ENCODE measurements around the gene KRTAP3-1. TPM values are rescaled to one million over a fixed set of nuclear protein-coding genes. Genes with fewer than 3 reads are reported as not detected.

KRTAP3-1 gene
- total and polyA plus RNA-seq, 10 of the 15 experiments (the other 5 are each of a cell fraction or from before 2014, with no cell fraction given), result not detected

DNA sequence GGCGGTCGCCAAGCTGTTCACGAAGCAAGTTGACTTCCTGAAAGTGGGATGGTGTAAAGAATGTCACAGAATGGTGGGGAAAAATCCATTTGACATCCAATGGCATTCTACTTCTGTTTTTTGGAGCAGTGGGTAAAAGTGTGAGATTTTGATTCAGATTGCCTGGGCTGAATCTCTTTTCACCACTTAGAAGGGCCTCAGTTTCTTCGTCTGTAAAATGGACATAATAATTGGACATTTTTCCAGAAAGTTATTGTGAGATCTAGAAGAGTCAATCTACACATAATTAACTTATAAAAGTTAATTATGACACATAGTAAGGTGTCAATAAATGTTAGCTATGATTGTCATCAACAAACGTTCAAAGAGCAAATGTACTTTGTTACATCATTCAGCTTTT lies 27.8 kb downstream of the KRTAP3-1 start (continued):
- TF ChIP-seq CUX1 (IDR thresholded peaks at IDR 0.05; ENCODE audit: insufficient replicate concordance, low read depth, low read length), result no peak
- TF ChIP-seq ZNF274 (IDR thresholded peaks at IDR 0.05; ENCODE audit: insufficient read depth, insufficient read length), result no peak
- TF ChIP-seq MYB (IDR thresholded peaks at IDR 0.05; ENCODE audit: borderline replicate concordance, low read depth, low read length), result no peak
- TF ChIP-seq HDAC6 (IDR thresholded peaks at IDR 0.05; ENCODE audit: unreplicated experiment), result no peak
- no peak for TF ChIP-seq SIX5 (IDR thresholded peaks at IDR 0.05; ENCODE audit: low read depth, low read length, severe bottlenecking)

DNA sequence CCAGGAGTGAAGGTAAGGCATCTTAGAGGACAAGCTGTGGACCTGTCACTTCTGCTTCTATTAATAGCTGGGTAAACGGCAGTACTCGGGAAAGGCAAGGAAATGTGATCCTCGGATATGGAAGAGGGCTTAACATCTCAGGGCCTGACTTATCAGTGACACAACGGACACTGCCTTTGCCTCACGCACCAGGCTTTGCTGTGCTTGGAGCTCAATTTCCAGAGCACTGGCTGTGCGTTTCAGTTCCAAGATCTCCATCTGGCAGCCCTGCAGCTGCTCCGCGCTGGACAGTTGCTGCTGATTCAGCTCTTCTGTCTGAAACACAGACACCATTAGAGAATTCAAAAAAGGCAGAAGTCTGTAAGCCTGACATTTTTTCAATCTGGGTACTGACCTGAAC lies 28.3 kb downstream of the KRTAP3-1 start:
- CTCF ChIA-PET, result no interaction called here
- no peak for TF ChIP-seq CBX3 (IDR thresholded peaks at IDR 0.05; ENCODE audit: borderline replicate concordance, low read depth)
- no peak for TF ChIP-seq JUND (IDR thresholded peaks at IDR 0.05; ENCODE audit: low read depth, low read length)
- TF ChIP-seq PBX3 (IDR thresholded peaks at IDR 0.05; ENCODE audit: insufficient replicate concordance, low read depth, low read length), result no peak
- no peak for TF ChIP-seq MEF2B (IDR thresholded peaks at IDR 0.05; ENCODE audit: partially characterized antibody, poor library complexity, severe bottlenecking)
- TF ChIP-seq SUZ12 (IDR thresholded peaks at IDR 0.05; ENCODE audit: unreplicated experiment), result no peak
- TF ChIP-seq MXI1 (IDR thresholded peaks at IDR 0.05; ENCODE audit: low read depth, low read length), result no peak
- TF ChIP-seq NRF1 (conservative IDR thresholded peaks at IDR 0.05; ENCODE audit: low read depth, low read length), result no peak
- no peak for TF ChIP-seq NR2F1 (conservative IDR thresholded peaks at IDR 0.05)
- TF ChIP-seq PRDM15 (CRISPR knock-in tag; IDR thresholded peaks at IDR 0.05), result no peak

More for the DNA sequence above, 28.3 kb downstream of the KRTAP3-1 start:
- Histone ChIP-seq H2AFZ (ENCODE audit: control insufficient read depth, low read depth, low read length) (no peak overlapping the region), H3K79me2 (ENCODE audit: control insufficient read depth, insufficient read depth, low read length) (no peaks in the 10 kb centered on the region), H3K27me3 (replicated peaks in 1 of 2; ENCODE audit: control insufficient read depth in 2 of 2, insufficient read depth in 2 of 2, low read length in 1 of 2) (peaks cover 0 to 5% of the 10 kb centered on the region in 2 experiments; a peak in 2 of 4 replicates), H3K9ac (ENCODE audit: control insufficient read depth, insufficient read depth, low read length) (no peak overlapping the region), H3K4me2 (ENCODE audit: control insufficient read depth, insufficient read depth) (no peak overlapping the region), H3K9me3 (replicated peaks; ENCODE audit: control insufficient read depth, insufficient read depth, low read length) (no peaks in the 10 kb centered on the region), H4K20me1 (ENCODE audit: control insufficient read depth, insufficient read depth) (no peaks in the 10 kb centered on the region), H3K4me1 (ENCODE audit: control insufficient read depth, insufficient read depth, low read length) (no peaks in the 10 kb centered on the region), H3K27ac (ENCODE audit: control insufficient read depth, insufficient read depth) (no peak overlapping the region), H3K4me3 (no peak overlapping the region), H3K36me3 (ENCODE audit: control insufficient read depth in 2 of 2, insufficient read depth in 2 of 2, low read length in 1 of 2) (no peaks in the 10 kb centered on the region)
- 45% methylated on average over 8 of the region's 8 CpGs for WGBS (ENCODE audit: insufficient coverage, insufficient replicate concordance, low lambda C conversion rate, missing lambda C conversion rate)
- ChIA-PET RAD21 (ENCODE audit: unreplicated experiment) (no interaction called here), SMC1A (ENCODE audit: uncharacterized antibody, unreplicated experiment) (no interaction called here), POLR2A (no interaction called here)
- in situ Hi-C loops (cut with MboI) (no loop called here), intact Hi-C loops (cut with micrococcal nuclease; ENCODE audit: unreplicated experiment) (no loop called here)
- ATAC-seq (no peak), DNase-seq (ENCODE audit: low read depth, low spot score) (no peak), FAIRE-seq (no peak)
- BruUV-seq (replicated peaks), result no TSS peak

Measured in GM12878 (cell line).